Measurements from ENCODE around the gene CCDC149. TPM values are rescaled to one million over a fixed set of nuclear protein-coding genes. Genes with fewer than 3 reads are reported as not detected.

Gene CCDC149
- total and polyA plus RNA-seq, 2 of the 4 experiments (the other 2 are of a cell fraction) = 6.7 to 7.0 TPM

DNA sequence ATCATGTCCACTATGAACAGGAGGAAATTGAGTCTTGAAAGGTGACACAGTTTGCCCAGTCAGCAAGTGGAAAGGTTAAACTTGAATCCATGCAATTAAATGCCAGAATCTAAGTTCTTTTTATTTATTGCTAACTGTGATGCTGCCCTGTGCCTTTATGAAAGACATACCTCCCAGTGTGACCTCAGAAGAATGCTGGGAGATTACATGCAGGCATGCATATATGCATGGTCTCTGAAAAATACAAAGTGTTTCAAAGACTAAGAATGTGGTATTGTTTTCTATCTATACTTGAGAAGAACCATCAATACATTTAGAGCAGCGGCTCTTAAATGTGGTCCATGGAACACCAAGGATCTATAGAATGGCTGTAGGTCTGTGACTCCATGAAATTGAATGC is 45.6 kb downstream of the CCDC149 start:
- TF ChIP-seq, protein P1, sequence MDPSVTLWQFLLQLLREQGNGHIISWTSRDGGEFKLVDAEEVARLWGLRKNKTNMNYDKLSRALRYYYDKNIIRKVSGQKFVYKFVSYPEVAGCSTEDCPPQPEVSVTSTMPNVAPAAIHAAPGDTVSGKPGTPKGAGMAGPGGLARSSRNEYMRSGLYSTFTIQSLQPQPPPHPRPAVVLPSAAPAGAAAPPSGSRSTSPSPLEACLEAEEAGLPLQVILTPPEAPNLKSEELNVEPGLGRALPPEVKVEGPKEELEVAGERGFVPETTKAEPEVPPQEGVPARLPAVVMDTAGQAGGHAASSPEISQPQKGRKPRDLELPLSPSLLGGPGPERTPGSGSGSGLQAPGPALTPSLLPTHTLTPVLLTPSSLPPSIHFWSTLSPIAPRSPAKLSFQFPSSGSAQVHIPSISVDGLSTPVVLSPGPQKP (IDR thresholded peaks at IDR 0.05; ENCODE audit: borderline replicate concordance, low read depth, low read length) = no peak
- no peak for TF ChIP-seq SMC3 (IDR thresholded peaks at IDR 0.05; ENCODE audit: low read depth, low read length)
- no peak for TF ChIP-seq RCOR1 (IDR thresholded peaks at IDR 0.05; ENCODE audit: insufficient replicate concordance, low read length)
- TF ChIP-seq RFX5 (IDR thresholded peaks at IDR 0.05; ENCODE audit: low read depth, low read length) = no peak
- no peak for TF ChIP-seq MXI1 (IDR thresholded peaks at IDR 0.05; ENCODE audit: borderline replicate concordance, low read depth, low read length)
- Histone ChIP-seq H2BK5ac (ENCODE audit: low read depth, low read length, poor library complexity, severe bottlenecking) (no peak overlapping the region), H2BK120ac (ENCODE audit: low read depth, low read length) (no peak overlapping the region), H3K79me1 (ENCODE audit: low read depth in 1 of 2, low read length in 2 of 2) (no peaks in the 10 kb centered on the region), H3K4me3 (ENCODE audit: insufficient read depth, low read depth, low read length) (no peak overlapping the region), H3K27me3 (ENCODE audit: control insufficient read depth, insufficient read depth, low read length) (no peaks in the 10 kb centered on the region), H3K4me2 (ENCODE audit: low read depth, low read length) (no peak overlapping the region), H3K36me3 (ENCODE audit: control insufficient read depth, insufficient read depth, low read length) (peaks cover 4% of the 10 kb centered on the region; the same call in 1 of the 2 replicates), H3K9ac (ENCODE audit: low read depth, low read length) (no peak overlapping the region), H3K9me1 (ENCODE audit: insufficient read depth, low read length) (no peaks in the 10 kb centered on the region), H3K14ac (replicated peaks; ENCODE audit: low read depth, low read length) (no peak overlapping the region), H3K23ac (ENCODE audit: low read depth, low read length) (no peak overlapping the region), H4K5ac (ENCODE audit: low read depth, low read length) (no peak overlapping the region), H4K8ac (ENCODE audit: low read depth in 2 of 2, low read length in 2 of 2) (no peak overlapping the region), H2BK20ac (ENCODE audit: low read depth, low read length) (no peak overlapping the region), H3K27ac (ENCODE audit: insufficient read depth, low read length) (no peak overlapping the region), H3K4me1 (ENCODE audit: control insufficient read depth, insufficient read depth, low read length) (no peaks in the 10 kb centered on the region), H4K91ac (ENCODE audit: insufficient read depth, low read depth, low read length) (no peak overlapping the region), H3K56ac (ENCODE audit: extremely low read depth, insufficient read depth, low read length) (no peak overlapping the region), H3K9me3 (ENCODE audit: control insufficient read depth, insufficient read depth, low read length) (peaks cover 20% of the 10 kb centered on the region), H4K20me1 (ENCODE audit: insufficient read depth, low read length) (no peaks in the 10 kb centered on the region), H2AK9ac (replicated peaks; ENCODE audit: low read depth, low read length, poor library complexity) (no peak overlapping the region), H3K18ac (ENCODE audit: low read depth, low read length) (no peak overlapping the region), H2AK5ac (ENCODE audit: low read depth, low read length) (no peak overlapping the region), H2AFZ (replicated peaks; ENCODE audit: low read length, poor library complexity) (no peak overlapping the region), H2BK15ac (ENCODE audit: low read depth, low read length) (no peak overlapping the region), H3K4ac (ENCODE audit: low read depth, low read length) (no peak overlapping the region)
- ChIA-PET POLR2A (ENCODE audit: unreplicated experiment) (no interaction called here), CTCF (no interaction called here)
- ATAC-seq (ENCODE audit: low read depth) (no peak), DNase-seq (no peak)
- intact Hi-C loops (cut with micrococcal nuclease) (no loop called here), dilution Hi-C loops (cut with HindIII; ENCODE audit: low sequenced_read_pairs, unreplicated experiment) (no loop called here), in situ Hi-C loops (cut with MboI; ENCODE audit: low sequenced_read_pairs) (no loop called here)
- whole genome bisulfite sequencing, 2 experiments (ENCODE audit: extremely low coverage in 2 of 2, insufficient read length in 1 of 2) = no CpG with 5 or more reads among the region's 1 CpG
- BruUV-seq (replicated peaks) = no TSS peak

All from IMR-90 (cell line).